SK-N-SH (cell line): ENCODE measurements around the gene CEP170B. TPM values are rescaled to one million over a fixed set of nuclear protein-coding genes. Genes with fewer than 3 reads are reported as not detected.

Experiments used
- CTCF ChIA-PET: fragments of 300-600, 350-600 bp; formaldehyde crosslinking; extraction: SDS; loops from one replicate; lab custom pipeline; 2021; lab: Yijun Ruan, JAX
- POLR2A ChIA-PET: fragments of 350-600 bp; sonication (Branson Sonifier 250); formaldehyde crosslinking; extraction: SDS; loops from one replicate; lab custom pipeline; 2020; ENCODE audit warnings: antibody characterized with exemption, inconsistent platforms; lab: Yijun Ruan, JAX
- DNase-seq: peaks from one replicate; pipeline ENCODE4 v3.0.0; 2012
- H2AFZ ChIP-seq: fragments of 200-600 bp; sonication (generic); 2 replicates; pipeline ENCODE4 v1.8.1; 2016; ENCODE audit warnings: antibody characterized with exemption, mild to moderate bottlenecking, low read depth
- H3F3A ChIP-seq: fragments of 200-600 bp; sonication (generic); replicated peaks from 2 replicates; pipeline ENCODE3; 2016; ENCODE audit warnings: antibody characterized with exemption, mild to moderate bottlenecking; ENCODE audit not compliant: insufficient read depth
- H3K27ac ChIP-seq, 2 experiments: fragments of 200-500 bp in 1 of 2; fragments of 200-600 bp in 1 of 2; sonication (Bioruptor generic) in 1 of 2; sonication (generic), shearing (Covaris generic) in 1 of 2; 2 replicates each; pipeline versions ENCODE4 v1.5.1 to v1.6.1; 2014 to 2016; ENCODE audit warnings: low read depth in 2 of 2, inconsistent platforms in 1 of 2, low read length in 1 of 2, mild to moderate bottlenecking in 1 of 2, mixed read lengths in 1 of 2
- H3K27me3 ChIP-seq: fragments of 200-600 bp; sonication (generic), shearing (Covaris generic); 2 replicates; pipeline ENCODE4 v1.6.1; 2016; ENCODE audit warnings: mixed run types; ENCODE audit not compliant: insufficient read depth
- H3K36me3 ChIP-seq, 2 experiments: fragments of 200-500 bp in 1 of 2; fragments of 200-600 bp in 1 of 2; sonication (Bioruptor generic) in 1 of 2; sonication (generic) in 1 of 2; replicated peaks in 1 of 2; 2 replicates each; pipeline versions ENCODE3 to v1.5.1; 2014 to 2016; ENCODE audit warnings: low read length in 1 of 2, mild to moderate bottlenecking in 1 of 2; ENCODE audit not compliant: insufficient read depth in 2 of 2, control insufficient read depth in 1 of 2
- H3K4me1 ChIP-seq, 2 experiments: fragments of 200-500 bp in 1 of 2; fragments of 200-600 bp in 1 of 2; sonication (Bioruptor generic) in 1 of 2; sonication (generic), shearing (Covaris generic) in 1 of 2; 2 replicates each; pipeline versions ENCODE4 v1.5.1 to v1.6.1; 2014 to 2016; ENCODE audit warnings: low read depth in 1 of 2, low read length in 1 of 2, mixed run types in 1 of 2; ENCODE audit not compliant: insufficient read depth in 2 of 2, control insufficient read depth in 1 of 2
- H3K4me2 ChIP-seq: fragments of 200-600 bp; sonication (generic), shearing (Covaris generic); 2 replicates; pipeline ENCODE4 v1.6.1; 2017; ENCODE audit warnings: mixed run types
- H3K4me3 ChIP-seq, 2 experiments: fragments of 200-500 bp in 1 of 2; fragments of 200-600 bp in 1 of 2; sonication (Bioruptor generic) in 1 of 2; sonication (generic), shearing (Covaris generic) in 1 of 2; 2 replicates each; pipeline versions ENCODE4 v1.5.1 to v1.8.1; 2014 to 2016; ENCODE audit warnings: low read depth in 2 of 2, inconsistent platforms in 1 of 2, low read length in 1 of 2, mild to moderate bottlenecking in 1 of 2, mixed read lengths in 1 of 2, moderate library complexity in 1 of 2
- H3K79me2 ChIP-seq: fragments of 200-600 bp; sonication (generic); 2 replicates; pipeline ENCODE4 v1.8.1; 2017; ENCODE audit warnings: mild to moderate bottlenecking; ENCODE audit not compliant: insufficient read depth
- H3K9ac ChIP-seq: fragments of 200-600 bp; sonication (generic); 2 replicates; pipeline ENCODE4 v1.6.1; 2017; ENCODE audit warnings: mixed run types
- H3K9me2 ChIP-seq: fragments of 200-600 bp; sonication (generic); 2 replicates; pipeline ENCODE4 v1.6.1; 2017; ENCODE audit warnings: mixed run types
- H3K9me3 ChIP-seq: fragments of 200-600 bp; sonication (generic); 2 replicates; pipeline ENCODE4 v1.6.1; 2017; ENCODE audit warnings: mixed run types, mild to moderate bottlenecking, moderate library complexity
- H4K20me1 ChIP-seq: fragments of 200-600 bp; sonication (generic); 2 replicates; pipeline ENCODE4 v1.6.1; 2017; ENCODE audit warnings: mild to moderate bottlenecking, mixed run types; ENCODE audit not compliant: insufficient read depth
- CHD2 ChIP-seq: fragments of 150-350 bp; IDR thresholded peaks from 2 replicates; pipeline ENCODE4 v1.6.1; 2018; ENCODE audit warnings: low read length; ENCODE audit not compliant: partially characterized antibody
- CTCF ChIP-seq: fragments of 200-600 bp; sonication (generic); IDR thresholded peaks from 2 replicates; pipeline ENCODE4 v1.6.1; 2017; ENCODE audit warnings: antibody characterized with exemption, mild to moderate bottlenecking, moderate library complexity
- GATA2 ChIP-seq: sonication (generic); formaldehyde crosslinking; IDR thresholded peaks from 2 replicates; pipeline ENCODE4 v1.5.0; 2020; ENCODE audit warnings: mild to moderate bottlenecking, missing genetic modification reagents
- IRF3 ChIP-seq: fragments of 150-350 bp; IDR thresholded peaks from 2 replicates; pipeline ENCODE4 v1.6.1; 2016; ENCODE audit warnings: mild to moderate bottlenecking, low read depth, low read length
- JUND ChIP-seq: IDR thresholded peaks from 2 replicates; pipeline ENCODE4 v1.4.0; 2012
- MEF2A ChIP-seq: IDR thresholded peaks from 2 replicates; pipeline ENCODE4 v1.4.0; 2012; ENCODE audit warnings: low read depth, borderline replicate concordance
- PBX3 ChIP-seq: IDR thresholded peaks from 2 replicates; pipeline ENCODE4; 2012
- RAD21 ChIP-seq: IDR thresholded peaks from 2 replicates; pipeline ENCODE4 v1.6.1; 2012; ENCODE audit warnings: mild to moderate bottlenecking, low read length
- RCOR1 ChIP-seq: fragments of 150-350 bp; IDR thresholded peaks from 2 replicates; pipeline ENCODE4 v1.6.1; 2017; ENCODE audit warnings: antibody characterized with exemption, low read length
- RXRA ChIP-seq: IDR thresholded peaks from 2 replicates; pipeline ENCODE4 v1.4.0; 2012; ENCODE audit warnings: low read depth, mild to moderate bottlenecking, borderline replicate concordance
- WGBS: methylation state at CpG from one replicate; pipeline ENCODE4 v1.1.6; 2017; ENCODE audit warnings: low lambda C conversion rate; 5-methylcytosine and 5-hydroxymethylcytosine counted together
- polyA plus RNA-seq, 3 experiments: library from polyadenylated mRNA; depleted of rRNA; stranded (reverse); fragments of >200 nt; gene quantifications; 2 replicates each; pipeline ENCODE4 v1.2.3, GENCODE V29; 2012

The CEP170B gene
- polyA plus RNA-seq, 1 of the 3 experiments (the other 2 are of a cell fraction), result 11.0 TPM

GRCh38 chr14:104858811-104859426 is 6.1 kb upstream of the CEP170B start:
- Histone ChIP-seq H3K9me3 (no peaks in the 10 kb centered on the region), H3K4me1 (no peaks in the 10 kb centered on the region; a peak in 1 of 4 replicates), H3K4me2 (no peak overlapping the region), H3K27ac (no peak overlapping the region), H3F3A (no peaks in the 10 kb centered on the region), H2AFZ (no peak overlapping the region), H4K20me1 (no peaks in the 10 kb centered on the region), H3K9ac (no peak overlapping the region), H3K79me2 (no peaks in the 10 kb centered on the region), H3K36me3 (no peaks in the 10 kb centered on the region), H3K9me2 (no peaks in the 10 kb centered on the region), H3K4me3 (no peak overlapping the region), H3K27me3 (peaks cover 2% of the 10 kb centered on the region; the same call in 1 of the 2 replicates)
- no peak for TF ChIP-seq PBX3
- TF ChIP-seq CTCF, result no peak
- no peak for TF ChIP-seq RAD21
- no peak for TF ChIP-seq CHD2
- TF ChIP-seq MEF2A, result no peak
- TF ChIP-seq RXRA, result no peak
- WGBS, result 71% methylated on average over 8 of the region's 8 CpGs
- DNase-seq, result no peak
- ChIA-PET POLR2A (no interaction called here), CTCF (no interaction called here)

- 95% methylated on average over 4 of the region's 4 CpGs for WGBS
- H4K20me1 ChIP-seq, result no peaks in the 10 kb centered on the region
- H3K27me3 ChIP-seq, result no peaks in the 10 kb centered on the region
- no peaks in the 10 kb centered on the region for H3K9me2 ChIP-seq
- H2AFZ ChIP-seq, result no peak overlapping the region
- POLR2A ChIA-PET, result no interaction called here
- peaks cover 0 to 3% of the 10 kb centered on the region in 2 experiments; a peak in 1 of 4 replicates for H3K4me1 ChIP-seq
- no peaks in the 10 kb centered on the region for H3K9me3 ChIP-seq
- no peak for TF ChIP-seq IRF3
- TF ChIP-seq GATA2, result no peak
- no peak for TF ChIP-seq JUND
- TF ChIP-seq RCOR1, result no peak
- TF ChIP-seq, all 33 proteins: peak for 0
- Histone ChIP-seq H3F3A (no peaks in the 10 kb centered on the region), H3K36me3 (no peaks in the 10 kb centered on the region), H3K9ac (no peak overlapping the region), H3K79me2 (no peaks in the 10 kb centered on the region), H3K27ac (no peak overlapping the region), H3K4me2 (no peak overlapping the region), H3K4me3 (no peak overlapping the region)
- CTCF ChIA-PET, result no interaction called here
- DNase-seq, result no peak
Measured at GRCh38 chr14:104859900-104860299, 5.2 kb upstream of the CEP170B start.
